ENCODE results near the gene BSG.
A peak's percentile ranks its signal among the peaks of the same experiment; 100 is the strongest.

Gene BSG

DNA sequence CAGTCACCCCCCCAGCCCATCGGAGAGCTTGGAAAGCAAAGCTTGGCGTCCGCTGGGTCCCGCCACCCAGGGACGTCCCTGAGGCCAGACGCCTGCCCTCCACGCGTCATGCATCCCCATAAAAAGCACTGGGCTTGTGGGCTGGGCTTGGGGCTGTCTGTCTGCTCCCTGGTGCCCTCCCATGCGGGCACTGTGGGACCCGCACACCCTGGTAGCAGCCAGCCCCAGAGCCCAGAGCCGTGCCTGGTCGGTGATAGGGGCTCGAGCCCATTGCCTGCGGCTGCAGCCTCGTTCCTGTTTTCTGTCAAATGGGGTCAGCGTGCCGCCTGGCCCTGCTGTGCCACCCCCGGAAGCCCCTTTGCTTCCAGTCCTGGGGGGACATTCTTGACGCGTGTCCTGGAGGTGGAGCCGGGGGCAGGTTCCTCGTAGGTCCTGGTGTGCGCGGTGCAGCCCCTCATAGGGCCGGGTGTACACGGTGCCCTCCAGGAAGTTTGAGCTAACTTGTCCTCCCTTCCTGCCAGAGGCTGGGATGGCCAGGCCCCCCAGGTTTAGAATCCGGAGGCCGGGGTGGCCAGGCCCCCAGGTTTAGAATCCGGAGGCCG lies 32.9 kb upstream of the BSG start:
- DNase-seq, result no peak
- intact Hi-C loops (cut with DNase I), result no loop called here

DNA sequence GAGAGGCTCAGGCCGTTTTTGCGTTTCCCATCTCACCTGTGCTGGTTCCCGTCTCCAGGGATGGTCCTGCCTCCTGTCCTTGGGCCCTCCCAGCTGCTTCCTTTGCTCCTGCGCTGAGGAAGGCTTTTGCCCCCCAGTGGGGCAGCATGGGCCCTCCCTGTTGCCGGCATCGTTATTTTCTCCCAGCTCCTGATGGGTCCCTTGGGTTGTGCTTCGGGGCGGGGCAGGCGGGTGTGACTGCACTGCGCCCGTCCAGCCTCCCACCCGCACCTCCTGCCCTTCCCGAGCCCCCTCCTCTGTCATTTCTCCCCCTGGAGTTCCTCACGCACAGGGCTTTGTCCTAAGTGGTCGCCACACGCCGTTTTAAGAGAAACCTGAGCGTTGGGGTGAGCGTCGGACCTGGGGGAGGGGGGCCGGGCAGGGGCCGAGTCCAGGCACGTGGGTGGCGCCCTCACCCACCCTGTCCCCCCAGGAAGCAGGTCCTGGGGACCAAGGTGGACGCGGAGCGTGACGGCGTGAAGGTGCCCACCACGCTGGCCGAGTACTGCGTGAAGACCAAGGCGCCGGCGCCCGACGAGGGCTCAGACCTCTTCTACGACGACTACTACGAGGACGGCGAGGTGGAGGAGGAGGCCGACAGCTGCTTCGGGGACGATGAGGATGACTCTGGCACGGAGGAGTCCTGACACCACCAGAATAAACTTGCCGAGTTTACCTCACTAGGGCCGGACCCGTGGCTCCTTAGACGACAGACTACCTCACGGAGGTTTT lies 31.3 kb upstream of the BSG start:
- intact Hi-C loops (cut with DNase I), result no loop called here
- no peak for DNase-seq

DNA sequence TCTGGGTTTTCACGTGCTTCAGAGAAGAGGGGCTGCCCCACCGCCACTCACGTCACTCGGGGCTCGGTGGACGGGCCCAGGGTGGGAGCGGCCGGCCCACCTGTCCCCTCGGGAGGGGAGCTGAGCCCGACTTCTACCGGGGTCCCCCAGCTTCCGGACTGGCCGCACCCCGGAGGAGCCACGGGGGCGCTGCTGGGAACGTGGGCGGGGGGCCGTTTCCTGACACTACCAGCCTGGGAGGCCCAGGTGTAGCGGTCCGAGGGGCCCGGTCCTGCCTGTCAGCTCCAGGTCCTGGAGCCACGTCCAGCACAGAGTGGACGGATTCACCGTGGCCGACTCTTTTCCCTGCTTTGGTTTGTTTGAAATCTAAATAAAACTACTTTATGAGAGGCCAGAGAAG lies 30.7 kb upstream of the BSG start:
- DNase-seq, result no peak
- intact Hi-C loops (cut with DNase I), result no loop called here

DNA sequence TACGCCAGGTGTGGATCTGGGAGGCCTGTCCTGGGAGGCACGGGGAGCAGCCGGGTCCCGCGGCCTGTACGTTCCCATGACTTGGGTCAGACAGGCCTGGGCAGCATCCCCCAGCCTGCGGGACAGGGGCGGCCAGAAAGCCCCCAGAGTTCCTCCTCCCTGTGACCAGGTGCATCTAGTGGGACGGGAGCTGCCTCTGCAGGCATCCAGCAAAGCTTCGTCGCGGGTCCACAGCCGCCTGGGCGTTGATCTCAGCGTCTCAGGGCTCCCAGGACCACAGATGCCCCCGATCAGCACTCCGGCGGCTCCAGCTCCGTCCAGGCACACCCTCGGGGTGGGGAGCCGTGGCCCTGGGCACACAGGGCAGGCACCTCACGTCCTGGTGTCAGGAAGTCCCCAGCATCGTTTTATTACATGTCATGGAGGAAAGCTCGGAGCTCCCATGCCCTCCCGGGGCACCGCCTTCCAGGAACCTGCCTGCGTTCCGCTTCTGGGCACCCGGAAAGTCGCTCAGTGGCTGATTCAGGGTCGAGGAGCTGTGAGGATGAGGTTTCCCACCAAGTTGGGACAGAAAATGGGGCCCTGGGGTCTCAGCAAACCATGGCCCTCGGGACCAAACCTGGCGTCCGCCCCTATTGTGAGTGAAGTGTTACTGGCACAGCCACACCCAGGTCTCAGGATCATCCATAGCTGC lies 30.1 kb upstream of the BSG start:
- no peak for DNase-seq
- intact Hi-C loops (cut with DNase I), result no loop called here

DNA sequence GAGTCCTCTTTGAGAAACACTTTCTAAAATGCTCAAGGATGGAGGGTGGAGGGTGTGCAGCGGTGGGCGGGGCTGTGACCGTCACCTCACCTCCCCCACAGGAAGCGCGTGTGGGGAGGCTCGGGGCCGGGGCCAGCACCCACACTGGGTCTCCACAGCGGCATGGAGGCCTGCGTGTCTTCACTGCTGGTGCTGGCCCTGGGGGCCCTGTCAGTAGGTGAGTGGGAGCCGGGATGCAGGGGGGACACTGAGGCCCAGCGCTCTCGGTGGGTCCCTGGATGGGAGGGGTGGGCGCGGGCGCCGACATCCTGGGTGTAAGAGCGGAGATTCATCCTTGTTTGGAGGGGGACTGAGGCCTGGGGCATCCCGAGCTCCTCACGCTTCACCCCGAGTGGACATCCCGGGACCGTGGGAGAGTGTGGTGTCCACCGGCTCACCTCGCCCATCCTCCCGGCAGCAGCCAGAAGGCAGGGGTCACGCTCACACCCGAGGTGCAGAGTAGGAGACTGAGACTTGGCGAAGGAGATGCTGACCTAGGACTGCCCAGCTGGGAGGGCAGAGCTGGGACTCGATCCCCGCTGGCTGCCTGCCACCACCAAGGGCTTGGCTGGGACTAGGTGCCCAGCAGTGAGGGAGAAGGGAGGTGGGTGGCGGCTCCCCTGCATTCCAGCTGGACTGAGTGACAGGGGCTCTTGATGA lies 28.3 kb upstream of the BSG start, which contains the start of gene GZMM:
Gene GZMM, plus strand, starts transcription at position 144 of the 699 bp plus-strand sequence. Its CDS starts 19 bp downstream, at position 163.
- no peak for DNase-seq
- intact Hi-C loops (cut with DNase I), result no loop called here

DNA sequence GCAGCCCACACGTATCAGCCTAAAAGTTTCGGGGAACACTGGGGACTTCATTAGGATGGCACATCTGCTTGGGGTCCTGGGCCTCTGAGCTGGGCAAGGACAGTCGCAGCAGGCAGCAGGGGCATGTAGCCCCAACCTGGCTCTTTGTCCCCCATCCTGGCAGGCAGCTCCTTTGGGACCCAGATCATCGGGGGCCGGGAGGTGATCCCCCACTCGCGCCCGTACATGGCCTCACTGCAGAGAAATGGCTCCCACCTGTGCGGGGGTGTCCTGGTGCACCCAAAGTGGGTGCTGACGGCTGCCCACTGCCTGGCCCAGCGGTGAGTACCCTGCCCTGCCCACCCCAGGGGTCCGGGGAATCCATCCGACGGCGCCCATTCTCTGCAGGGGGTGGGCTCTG lies 25.3 kb upstream of the BSG start:
- DNase-seq, result no peak
- intact Hi-C loops (cut with DNase I), result no loop called here

DNA sequence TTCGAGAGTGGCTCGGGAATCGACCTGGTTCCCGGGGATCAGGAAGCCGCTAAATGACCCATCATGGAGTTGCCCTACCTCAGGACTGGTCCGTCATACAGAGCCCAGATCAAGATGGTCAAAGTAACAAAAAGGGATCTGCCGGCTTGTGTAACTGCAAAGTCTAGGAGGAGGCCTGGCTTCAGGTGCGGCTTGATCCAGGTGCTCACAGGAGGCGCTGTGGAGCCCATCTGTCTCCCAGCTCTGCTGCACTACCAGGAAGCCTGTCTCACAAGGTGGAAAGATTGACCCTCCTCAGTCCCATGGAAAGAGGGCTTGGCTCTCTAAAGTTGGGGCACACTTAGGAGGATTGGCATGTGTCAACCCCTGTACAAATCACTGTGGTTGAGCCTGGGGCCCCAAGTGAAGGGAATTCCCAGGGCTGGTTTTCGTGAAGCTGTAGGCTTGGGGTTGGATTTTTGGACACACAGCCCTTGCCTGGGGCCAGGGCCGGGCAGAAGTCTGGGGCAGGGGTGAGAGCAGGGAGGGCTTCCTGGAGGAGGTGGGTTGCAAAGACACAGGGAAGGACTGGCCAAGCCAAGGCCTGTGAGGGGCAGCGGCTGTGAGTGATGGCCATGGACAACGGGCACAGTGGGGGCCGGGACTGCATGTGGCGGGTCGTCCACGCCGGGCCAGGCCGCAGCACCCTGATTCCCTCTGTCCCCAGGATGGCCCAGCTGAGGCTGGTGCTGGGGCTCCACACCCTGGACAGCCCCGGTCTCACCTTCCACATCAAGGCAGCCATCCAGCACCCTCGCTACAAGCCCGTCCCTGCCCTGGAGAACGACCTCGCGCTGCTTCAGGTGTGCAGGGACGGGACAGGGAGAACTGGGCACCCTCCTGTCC lies 24.3 kb upstream of the BSG start:
- intact Hi-C loops (cut with DNase I), result no loop called here
- no peak for DNase-seq

DNA sequence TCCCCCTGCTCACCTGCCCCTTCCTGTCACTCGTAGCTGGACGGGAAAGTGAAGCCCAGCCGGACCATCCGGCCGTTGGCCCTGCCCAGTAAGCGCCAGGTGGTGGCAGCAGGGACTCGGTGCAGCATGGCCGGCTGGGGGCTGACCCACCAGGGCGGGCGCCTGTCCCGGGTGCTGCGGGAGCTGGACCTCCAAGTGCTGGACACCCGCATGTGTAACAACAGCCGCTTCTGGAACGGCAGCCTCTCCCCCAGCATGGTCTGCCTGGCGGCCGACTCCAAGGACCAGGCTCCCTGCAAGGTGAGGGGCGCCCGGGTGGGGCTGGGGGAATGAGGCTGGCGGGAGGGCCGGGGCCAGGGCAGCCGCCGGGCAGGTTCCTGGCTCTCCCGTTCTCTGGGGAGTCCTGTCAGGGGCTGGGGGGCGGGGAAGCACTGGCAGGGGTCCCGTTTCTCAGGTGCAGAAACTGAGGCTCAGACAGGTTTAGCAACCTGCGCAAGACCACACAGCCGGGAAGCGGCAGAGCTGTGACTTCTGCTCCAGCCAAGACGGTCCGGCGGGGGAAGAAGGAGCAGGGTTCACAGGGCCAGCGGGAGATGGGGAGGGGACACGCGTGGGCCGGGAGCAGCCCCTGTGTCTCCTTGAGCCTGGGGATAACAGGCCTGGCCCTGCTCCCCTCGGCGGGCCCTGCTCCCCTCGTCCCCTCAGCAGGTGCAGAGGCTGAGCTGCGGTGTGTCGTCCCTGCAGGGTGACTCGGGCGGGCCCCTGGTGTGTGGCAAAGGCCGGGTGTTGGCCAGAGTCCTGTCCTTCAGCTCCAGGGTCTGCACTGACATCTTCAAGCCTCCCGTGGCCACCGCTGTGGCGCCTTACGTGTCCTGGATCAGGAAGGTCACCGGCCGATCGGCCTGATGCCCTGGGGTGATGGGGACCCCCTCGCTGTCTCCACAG lies 23.2 kb upstream of the BSG start:
- intact Hi-C loops (cut with DNase I), result no loop called here
- DNase-seq, result no peak

DNA sequence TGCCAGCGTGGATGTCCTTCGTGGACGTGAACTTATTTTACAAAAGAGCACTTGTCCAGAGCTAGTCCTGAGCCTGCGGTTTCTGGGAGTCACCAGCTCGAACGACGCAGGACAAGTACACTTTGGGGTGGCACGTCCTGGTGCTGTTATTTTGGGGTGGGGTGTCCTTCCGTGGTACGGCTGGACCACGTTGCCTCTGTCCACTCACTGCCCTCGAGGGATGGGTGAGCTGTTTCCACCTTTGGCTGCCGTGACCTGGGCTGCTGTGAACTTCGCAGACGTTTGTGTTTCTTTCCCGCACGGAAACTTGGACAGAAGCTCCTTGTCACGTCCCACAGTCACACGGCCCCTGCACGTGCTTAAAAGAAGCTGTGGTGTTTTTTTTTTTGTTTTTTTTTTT lies 17.6 kb upstream of the BSG start:
- no peak for DNase-seq
- intact Hi-C loops (cut with DNase I), result no loop called here

DNA sequence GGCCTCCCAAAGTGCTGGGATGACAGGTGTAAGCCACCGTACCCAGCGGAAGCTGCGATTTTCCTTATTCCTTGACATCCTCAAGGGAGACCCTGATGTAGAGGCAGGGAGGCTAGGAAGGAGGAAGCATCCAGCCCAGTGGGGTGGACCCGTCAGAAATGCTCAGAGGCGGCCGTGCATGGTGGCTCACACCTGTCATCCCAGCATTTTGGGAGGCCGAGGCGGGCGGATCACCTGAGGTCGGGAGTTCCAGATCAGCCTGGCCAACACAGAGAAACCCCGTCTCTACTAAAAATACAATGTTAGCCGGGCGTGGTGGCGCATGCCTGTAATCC lies 17.0 kb upstream of the BSG start:
- intact Hi-C loops (cut with DNase I), result no loop called here
- no peak for DNase-seq

DNA sequence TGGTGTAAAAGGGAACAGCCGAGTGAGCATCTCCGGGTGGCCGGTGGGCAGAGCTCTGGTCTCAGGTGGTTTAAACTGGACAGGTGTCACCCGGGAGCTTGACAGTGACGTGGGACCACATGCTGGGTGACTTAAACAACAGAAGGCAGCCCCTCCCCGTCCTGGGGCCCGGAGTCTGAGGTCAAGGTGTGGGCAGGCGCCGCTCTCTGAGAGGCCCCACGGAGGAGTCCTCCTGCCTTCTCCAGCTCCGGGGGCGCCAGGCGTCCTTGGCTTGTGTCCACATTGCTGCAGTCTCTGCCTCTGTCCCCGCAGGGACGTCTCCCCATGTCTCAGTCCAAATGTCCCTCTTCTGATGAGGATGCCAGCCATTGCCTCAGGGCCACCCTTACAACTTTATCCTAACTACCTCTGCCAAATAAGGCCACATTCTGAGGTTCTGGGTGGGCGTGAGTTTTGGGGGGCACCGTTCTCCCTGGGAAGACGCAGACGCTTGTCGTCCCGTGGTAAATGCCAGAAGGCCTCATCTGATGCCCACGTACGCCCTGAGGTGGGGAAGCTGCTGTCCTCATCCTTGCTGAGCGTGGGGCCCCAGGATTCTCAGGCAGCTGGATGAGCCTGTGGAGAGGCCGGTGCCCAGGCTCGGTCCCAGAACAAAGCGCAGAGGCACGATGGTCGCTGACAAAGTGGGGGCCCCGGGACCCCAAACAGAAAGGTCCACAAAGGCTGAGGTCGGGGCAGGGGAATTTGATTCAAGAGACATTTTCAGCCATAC lies 15.6 kb upstream of the BSG start:
- DNase-seq, result no peak
- intact Hi-C loops (cut with DNase I), result no loop called here

DNA sequence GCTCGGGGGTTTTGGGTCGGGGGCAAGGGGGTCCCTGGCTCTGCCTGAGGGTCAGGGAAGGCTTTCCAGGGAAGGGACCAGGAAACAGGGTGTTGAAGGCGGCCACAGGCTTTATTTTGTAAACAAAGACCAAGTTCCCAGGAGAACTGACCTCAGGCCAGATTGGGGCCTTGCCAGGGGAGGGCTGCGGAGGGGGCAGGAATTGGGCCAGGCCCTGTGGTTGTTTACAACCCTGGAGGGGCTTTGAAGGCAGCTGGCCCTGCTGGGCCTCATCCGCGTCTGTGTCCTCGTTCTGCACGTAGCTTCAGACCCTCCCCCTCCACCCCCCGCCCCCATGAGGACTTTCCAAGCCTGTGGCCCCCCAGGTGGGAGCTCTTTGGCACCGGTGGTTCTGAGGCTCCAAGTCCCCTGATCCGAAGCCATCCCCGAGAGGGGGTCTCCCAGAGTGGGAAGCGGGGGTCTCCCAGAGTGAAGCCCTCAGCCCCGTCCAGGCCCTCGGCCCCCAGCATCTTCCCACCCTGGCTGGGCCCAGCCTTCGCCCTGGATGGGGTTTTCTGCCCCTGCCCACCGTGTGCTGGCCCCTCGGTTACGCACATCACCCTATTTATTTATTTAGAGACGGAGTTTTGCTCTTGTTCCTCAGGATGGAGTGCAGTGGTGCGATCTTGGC lies 13.5 kb upstream of the BSG start:
- intact Hi-C loops (cut with DNase I), result no loop called here
- DNase-seq, result peak in 2 of 10 donors; percentile 20 to 50

DNA sequence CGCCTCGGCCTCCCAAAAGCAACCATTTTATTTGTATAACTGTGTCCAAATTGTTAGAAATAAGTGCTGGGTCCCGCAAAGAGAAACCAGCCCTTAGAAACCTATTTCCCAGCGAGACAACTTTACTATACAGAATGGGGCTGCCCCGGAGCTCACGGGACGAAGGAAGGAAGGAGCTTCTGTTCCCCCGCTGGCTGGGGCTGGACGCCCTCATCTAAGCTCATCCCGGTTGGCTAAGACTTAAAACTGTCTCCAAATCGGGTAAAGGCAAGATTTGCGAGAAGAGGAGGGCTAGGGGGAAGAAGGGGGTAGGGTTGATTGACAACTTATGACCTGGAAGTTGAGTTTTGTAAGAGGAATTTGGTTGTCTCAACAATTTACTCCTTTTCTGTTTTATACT lies 12.3 kb upstream of the BSG start:
- intact Hi-C loops (cut with DNase I), result no loop called here

DNA sequence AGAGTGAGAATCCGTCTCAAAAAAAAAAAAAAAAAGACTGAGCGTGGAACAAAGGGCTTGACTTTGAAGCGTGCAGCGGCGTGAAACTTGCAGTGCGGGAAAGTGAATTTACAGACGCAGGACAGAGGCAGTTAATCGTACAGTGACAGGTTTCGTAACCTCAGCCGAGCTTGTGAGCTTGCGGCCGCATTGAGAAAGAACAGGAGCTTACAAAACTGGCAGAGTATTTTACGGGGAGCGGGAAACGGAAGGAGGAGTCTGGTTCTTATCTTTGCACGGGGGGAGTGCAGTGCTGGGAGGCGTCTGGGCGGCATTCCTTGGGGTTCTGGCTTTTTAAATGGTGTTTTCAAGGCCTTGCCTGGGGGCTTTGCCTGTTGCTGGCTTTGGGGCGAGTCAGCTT lies 6.0 kb upstream of the BSG start:
- no peak for DNase-seq
- intact Hi-C loops (cut with DNase I), result no loop called here

More for the DNA sequence above, 12.3 kb upstream of the BSG start:
- no peak for DNase-seq

DNA sequence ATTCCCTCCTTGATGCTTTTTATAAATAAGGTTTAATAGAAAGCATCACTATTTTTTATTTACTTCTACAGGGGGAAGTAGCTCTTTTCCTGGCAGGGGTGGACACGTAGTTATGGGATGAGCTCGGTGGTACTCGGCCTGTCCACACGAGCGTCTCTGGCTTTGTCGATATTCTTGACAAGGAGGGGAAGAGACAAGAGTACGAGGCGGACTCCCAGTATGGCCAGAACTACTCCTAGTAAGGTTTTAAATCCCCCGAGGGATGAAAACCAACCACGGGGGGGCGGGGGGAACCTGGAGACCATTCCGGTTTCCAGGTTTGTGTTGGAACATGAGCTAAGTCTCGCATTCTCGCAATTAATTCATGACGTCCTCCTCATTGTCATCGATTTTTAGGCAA lies 5.6 kb upstream of the BSG start:
- DNase-seq, result no peak

DNA sequence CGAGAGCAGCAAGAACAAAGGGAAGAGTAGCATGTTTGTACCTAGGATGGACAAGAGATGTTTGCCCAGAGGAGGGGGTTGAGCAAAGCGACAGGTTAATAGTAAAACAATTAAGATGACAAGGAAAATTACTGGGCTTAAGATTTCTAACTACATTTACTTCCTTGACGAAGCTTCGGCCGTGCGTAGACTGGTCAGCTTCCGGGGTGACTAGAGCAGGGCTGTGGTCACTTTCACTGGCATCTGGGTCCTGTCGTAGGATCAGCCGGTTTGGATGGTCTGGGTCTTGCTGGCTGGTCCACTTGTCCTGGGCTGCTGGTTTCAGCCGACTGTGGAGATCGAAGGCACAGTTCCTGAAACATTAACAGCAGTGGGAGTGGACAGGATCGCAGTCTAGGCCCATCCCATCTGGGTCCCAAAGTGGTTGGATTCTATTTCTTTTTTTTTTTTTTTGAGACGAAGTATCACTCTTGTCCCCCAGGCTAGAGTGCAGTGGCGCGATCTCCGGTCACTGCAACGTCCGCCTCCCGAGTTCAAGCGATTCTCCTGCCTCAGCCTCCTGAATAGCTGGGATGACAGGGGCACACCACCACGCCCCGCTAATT lies 5.0 kb upstream of the BSG start:
- no peak for DNase-seq
- intact Hi-C loops (cut with DNase I), result no loop called here

More for the DNA sequence above, 5.6 kb upstream of the BSG start:
- intact Hi-C loops (cut with DNase I), result no loop called here

DNA sequence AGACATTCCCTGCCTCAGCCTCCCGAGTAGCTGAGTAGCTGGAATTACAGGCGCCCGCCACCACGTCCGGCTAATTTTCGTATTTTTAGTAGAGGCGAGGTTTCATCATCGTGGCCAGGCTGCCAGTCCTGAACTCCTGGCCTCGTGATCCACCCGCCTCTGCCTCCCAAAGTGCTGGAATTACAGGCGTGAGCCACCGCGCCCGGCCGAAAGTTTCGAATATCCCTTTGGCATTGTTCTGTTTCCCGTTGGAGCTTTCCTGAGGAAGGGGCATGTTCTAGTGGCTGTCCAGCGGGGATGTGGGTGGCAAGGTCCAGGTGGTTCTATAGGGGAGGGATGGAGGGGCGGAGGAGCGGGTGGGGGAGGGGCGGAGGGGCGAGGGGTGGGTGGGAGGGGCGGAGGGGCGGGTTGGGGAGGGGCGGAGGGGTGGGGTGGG lies 2.1 kb upstream of the BSG start:
- no peak for DNase-seq
- intact Hi-C loops (cut with DNase I), result loop anchor here (2.0 kb wide), 1 partner anchor 37 kb away; no protein-coding TSS in a partner anchor
